ENCODE measurements around the gene C1RL.
"Not testable (repeated sequence)": the region's sequence is repeated elsewhere in the genome, so short reads cannot be mapped to it uniquely, and the experiment has no call there.

Gene C1RL

GRCh38 chr12:7060353-7060954 is 48.6 kb downstream of the C1RL start, which contains the start of gene C1S:
Gene C1S (plus strand): TSS chr12:7060718. CDS start chr12:7061913, 1,195 bp downstream.
- peak; percentile 98 for DNase-seq

DNA sequence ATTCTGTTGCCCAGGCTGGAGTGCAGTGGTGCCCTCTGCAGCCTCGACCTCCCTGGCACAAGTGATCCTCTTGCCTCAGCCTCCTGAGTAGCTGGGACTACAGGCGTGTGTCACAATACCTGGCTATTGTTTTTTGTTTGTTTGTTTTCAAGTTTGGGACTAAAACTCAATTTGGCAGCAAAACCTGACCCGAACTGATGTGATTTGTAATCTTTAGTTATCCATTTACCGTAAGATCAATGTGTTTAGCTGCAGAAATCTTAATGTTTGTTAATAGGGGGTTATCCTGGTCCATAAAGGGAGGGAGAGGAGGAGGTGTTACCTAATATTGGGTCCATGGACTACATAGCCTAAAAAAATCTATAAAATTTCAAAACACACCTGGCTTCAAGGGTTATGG is 49.2 kb downstream of the C1RL start:
- no peak for DNase-seq

- no peak for DNase-seq
Measured at GRCh38 chr12:7058850-7059395, 50.1 kb downstream of the C1RL start.

GRCh38 chr12:7058163-7058845 is 50.7 kb downstream of the C1RL start:
- DNase-seq: no peak

DNA sequence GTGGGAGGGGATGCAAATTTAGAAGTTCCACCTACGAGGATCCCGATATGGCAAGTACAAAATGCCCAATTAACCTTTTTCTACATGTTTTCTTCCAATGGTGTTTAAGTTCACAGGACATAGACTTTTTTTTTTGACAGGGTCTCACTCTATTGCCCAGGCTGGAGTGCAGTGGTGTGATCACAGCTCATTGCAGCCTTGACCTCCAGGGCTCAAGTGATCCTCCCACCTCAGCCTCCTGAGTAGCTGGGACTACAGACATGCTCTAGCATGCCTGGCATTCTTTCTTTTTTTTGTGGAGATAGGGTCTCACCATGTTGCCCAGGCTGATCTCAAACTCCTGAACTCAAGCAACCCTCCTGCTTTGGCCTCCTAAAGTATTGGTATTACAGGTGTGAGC is 53.3 kb downstream of the C1RL start:
- DNase-seq: not testable (repeated sequence)

- no peak for DNase-seq
Measured at GRCh38 chr12:7054925-7055324, 54.1 kb downstream of the C1RL start.

DNA sequence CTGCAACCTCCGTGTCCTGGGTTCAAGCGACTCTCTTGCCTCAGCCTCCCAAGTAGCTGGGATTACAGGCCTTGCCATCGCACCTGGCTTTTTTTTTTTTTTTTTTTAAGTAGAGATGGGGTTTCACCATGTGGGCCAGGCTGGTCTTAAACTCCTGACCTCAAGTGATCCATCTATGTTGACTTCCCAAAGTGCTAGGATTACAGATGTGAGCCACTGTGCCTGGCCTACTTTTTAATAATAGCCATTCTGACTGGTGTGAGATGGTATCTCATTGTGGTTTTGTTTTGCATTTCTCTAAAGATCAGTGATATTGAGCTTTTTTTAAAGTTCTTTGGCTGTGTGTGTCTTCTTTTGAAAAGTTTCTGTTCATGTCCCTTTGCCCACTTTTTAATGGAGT is 59.0 kb downstream of the C1RL start:
- not testable (repeated sequence) for DNase-seq

DNA sequence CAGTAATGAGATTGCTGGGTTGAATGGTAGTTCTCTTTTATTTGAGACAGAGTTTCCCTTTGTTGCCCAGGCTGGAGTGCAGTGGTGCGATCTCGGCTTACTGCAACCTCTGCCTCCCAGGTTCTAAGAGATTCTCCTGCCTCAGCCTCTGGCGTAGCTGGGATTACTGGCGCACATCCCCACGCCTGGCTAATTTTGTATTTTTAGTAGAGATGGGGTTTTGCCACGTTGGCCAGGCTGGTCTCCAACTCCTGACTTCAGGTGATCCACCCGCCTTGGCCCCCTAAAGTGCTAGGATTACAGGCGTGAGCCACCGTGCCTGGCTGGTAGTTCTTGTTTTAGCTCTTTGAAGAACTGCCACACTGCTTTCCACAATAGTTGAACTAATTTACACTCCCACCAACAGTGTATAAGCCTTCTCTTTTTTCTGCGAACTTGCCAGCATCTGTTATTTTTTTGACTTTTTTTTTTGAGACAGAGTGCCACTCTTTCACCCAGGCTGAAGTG is 59.5 kb downstream of the C1RL start:
- not testable (repeated sequence) for DNase-seq

GRCh38 chr12:7047306-7047705 is 61.7 kb downstream of the C1RL start:
- no peak for DNase-seq

- DNase-seq: no peak
Measured at GRCh38 chr12:7046383-7047105, 62.5 kb downstream of the C1RL start.

DNA sequence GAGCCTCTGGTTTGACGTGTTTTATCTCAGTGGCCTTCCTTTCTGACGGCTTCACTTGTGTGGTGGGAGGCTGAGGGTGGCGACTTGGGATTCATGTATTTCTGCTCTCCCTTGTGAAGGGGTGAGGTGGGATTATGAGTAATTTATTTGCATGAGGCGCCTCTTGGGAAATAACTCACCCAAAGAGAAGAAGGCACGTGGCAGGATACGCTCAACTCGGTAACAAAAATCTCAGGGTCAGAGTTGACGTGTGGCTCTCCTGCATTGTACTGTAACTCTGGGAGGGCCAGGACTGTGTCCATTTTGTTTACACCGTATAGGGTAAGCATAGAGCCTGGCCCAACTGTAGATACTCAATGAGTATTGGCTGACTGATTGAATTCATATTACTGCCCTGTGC is 63.1 kb downstream of the C1RL start:
- DNase-seq: no peak
